GM19328 (cell line): ENCODE results near the gene LTO1.

Source experiments
- ATAC-seq: cut with Tn5 transposase; IDR thresholded peaks from one replicate; pipeline ENCODE4 v1.9.1; 2021; ENCODE audit warnings: mild to moderate bottlenecking, moderate library complexity; ENCODE audit not compliant: unreplicated experiment

LTO1 gene

DNA sequence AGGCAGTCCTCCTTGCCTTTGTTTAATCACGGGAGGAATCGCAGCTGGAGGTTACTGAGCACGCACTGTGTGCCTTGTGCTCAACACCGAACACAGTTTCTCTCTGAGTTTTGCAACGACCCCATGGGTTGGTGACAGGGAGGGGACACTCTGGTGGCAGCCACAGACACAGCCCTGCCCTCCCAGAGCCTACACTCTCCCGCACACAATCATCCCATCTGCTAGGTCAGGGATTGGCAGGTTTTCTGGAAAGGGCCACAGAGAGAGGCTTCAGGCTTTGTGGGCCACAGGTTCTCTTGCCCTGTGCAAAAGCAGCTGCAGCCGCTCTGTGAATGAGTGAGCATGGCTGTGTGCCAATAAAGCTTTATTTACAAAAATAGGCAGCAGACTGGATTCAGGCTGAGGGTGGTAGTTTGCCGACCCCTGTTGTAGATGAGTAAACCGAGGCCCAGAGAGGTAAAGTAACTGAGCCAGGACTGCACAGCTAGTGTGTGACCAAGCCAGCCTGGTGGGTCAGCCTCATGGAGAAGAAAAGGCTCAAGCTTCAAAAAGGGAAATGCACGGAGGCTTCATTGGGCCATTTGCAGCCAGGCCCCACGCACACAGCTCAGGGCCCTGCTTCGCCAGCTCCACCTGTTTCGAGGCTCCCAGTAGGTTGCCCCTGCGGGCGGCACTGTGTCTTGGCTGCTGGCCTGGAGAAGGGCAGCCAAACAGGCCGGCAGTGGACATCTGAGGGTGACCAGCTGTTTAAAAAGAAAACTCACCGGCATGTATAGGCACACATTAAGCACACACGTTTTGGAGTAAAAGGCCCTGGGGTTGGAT, 16.3 kb downstream of the LTO1 start:
- ATAC-seq = no peak

DNA sequence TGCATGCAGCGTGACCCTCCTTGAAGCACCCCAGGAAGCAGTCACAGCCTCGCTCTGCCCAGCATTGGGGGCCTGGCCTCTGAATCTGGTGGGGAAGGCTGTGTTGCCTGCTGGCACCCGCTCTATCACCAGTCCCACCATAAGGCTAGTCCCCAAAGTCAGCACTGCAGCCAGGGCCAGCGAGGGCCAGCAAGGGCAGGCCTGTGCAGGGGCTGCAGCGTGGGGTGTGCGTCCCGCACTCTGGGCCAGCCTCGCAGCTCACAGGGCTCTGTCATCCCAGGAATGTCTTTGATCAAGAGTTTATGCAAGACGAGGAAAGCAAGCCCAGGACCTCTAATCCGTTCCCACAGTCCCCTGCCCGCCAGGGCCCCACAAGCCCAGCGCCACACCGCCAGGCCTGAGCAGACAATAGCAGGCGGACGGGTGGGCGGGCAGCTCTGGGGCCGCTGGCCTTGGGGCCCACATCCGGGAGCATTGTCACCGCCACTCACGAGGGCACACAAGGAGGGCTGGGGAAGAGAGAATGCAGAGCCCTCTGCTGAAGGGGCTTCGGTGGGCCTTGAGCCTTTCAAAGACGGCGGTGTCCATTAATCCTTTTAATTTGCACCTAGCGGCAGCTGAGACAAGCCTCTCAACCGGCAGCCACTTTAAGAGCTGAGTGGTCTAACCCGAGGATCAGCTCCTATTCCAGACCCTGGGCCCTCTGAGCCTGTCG, 17.1 kb downstream of the LTO1 start:
- ATAC-seq = no peak

DNA sequence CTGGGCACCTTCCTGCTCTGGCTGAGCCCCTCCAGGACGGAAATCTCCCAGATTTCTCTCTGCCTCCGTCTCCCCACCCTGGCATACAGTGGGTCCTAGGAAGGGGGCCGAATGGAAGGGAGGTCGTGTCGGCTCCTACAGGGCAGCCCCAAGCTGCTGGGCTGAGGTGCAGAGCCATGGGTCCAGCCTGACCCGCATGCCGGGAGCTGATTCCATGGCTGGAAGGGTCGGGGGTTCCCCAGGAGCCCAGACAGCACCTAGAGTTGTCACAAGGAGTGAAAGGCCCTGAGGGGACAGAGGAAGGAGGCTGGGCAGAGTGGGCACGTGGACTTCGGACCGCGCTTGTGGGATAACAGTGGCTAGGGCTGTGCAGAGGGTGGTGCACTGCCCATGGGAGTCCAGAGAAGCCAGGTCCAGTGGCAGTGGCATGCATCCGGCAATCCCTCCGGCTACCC, 17.7 kb downstream of the LTO1 start:
- no peak for ATAC-seq

DNA sequence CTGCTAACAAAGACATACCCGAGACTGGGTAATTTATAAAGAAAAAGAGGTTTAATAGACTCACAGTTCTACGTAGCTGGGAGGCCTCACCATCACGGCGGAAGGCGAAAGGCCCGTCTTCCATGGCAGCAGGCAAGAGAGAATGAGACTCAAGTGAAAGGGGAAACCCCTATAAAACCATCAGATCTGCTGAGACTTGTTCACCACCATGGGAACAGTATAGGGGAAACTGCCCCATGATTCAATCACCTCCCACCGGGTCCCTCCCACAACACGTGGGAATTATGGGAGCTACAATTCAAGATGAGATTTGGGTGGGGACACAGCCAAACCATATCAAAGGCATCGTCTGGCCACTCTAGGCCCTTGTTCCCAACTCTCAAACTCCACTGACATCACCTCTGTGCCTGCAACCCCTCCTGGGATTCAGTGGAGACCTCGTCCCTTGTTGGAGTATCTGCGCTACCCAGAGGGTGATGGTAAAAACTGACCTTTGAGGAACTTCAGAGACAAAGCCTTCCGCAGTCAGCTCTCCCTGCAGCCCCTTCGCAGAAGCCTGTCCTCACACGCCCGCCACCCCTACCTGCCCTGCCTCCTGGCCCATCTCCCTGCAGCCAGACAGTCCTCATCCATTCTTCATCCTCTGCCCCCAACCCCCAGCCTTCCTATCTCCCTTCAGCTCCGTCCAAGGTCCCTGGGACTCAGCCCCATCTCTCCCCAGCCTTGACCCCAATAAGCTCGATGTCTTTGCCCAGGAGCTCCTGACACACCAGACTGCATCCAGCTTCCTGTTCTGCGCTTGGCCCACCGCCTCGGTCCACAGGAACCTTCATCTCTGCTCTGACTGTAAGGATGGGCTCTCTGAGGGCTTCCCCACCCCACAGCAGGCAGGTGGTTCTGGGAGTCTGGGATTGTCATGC, 18.4 kb downstream of the LTO1 start:
- no peak for ATAC-seq

DNA sequence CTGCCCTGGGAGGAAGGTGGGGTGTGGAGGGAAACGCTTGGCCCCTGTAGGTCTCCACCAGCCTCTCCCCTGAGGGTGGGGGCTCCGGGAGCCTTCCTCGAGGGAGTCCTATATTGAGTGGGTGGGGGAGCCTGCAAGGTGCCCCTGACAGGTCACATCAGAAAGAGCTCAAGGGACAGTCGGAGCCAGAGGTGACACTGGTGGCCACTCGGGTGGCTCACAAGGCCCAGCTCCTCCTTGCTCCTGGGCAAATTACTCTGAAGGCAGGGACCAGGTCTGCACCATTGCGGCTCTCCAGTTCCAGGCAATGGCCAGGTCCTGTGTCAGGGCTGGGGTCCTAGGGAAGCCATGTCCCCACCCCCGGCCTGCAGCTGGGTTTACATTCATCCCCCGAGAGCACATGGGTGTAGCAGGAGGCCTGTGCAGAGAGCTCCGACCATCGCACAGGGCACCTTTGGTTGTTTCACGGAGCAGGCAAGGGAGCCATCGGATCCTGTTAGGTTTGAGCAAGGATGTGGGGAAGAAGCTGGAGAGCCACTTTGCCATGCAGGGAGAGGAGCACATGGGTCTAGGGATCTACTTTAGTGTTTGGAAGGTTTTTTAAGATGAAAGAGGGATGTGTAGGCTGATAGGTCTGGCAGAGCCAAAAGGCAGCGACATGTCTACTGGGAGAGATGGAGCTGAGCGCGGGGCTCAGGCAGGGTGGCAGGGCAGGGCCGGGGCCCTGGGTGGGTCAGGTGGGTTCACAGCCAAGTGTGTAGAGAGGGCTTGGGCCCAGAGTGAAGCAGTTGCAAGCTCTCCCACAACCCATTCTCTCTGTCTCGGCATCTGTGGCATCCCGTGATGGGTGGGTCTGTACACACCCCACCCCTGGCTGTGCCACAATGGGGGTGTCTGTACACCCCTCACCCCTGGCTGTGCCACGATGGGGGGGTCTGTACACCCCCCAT, 19.4 kb downstream of the LTO1 start:
- no peak for ATAC-seq

DNA sequence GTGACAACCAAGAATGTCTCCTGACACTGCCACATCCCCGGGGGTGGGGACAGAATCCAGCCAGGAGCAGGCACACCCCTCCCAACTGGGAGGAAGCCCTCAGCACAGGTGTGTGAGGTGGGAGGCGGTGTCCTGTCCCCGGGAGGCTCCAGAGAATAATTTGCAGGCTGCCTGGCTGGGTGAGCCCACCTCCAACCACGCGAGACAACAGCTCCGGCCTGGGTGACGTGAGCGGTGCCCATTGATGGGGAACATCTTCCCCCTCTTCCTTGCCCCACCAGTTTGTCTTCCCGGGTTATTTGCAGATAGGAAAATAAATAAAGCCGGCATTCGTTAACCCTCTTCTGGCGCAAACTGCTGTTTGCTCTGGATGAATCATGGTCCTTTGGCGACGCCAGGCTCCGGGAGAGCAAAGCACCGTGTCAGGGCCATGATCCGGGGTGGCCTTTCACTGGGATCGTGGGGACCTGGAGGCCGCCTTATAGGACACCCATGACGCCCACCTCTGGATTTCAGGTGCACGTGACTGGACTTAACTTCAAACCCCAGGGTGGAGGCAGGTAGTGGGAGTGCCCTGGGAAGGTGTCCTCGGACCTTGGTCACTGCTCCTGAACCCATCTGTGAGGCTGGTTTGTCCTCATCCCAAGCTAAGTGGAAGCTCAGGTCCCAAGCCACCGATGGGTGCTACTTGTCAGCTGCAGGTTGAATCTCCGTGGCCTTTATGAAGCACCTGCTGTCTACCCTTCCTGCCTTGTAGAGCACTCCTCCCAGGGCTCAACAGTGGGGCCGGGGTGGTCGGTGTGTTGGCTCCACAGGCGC, 20.3 kb downstream of the LTO1 start:
- ATAC-seq = no peak

DNA sequence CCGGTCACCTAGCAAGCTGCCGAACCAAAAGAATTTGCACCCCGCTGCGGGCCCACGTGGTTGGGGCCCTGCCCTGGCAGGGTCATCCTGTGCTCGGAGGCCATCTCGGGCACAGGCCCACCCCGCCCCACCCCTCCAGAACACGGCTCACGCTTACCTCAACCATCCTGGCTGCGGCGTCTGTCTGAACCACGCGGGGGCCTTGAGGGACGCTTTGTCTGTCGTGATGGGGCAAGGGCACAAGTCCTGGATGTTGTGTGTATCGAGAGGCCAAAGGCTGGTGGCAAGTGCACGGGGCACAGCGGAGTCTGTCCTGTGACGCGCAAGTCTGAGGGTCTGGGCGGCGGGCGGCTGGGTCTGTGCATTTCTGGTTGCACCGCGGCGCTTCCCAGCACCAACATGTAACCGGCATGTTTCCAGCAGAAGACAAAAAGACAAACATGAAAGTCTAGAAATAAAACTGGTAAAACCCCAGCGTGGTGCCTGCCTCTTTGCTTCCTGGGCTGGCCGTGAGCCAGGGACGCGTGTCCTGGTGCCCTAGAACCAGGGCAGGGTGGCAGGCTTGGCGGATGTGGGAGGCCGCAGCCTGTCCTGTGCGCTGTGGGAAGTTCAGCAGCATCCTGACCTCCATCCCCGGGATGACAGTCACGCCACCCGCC, 21.0 kb downstream of the LTO1 start:
- no peak for ATAC-seq

DNA sequence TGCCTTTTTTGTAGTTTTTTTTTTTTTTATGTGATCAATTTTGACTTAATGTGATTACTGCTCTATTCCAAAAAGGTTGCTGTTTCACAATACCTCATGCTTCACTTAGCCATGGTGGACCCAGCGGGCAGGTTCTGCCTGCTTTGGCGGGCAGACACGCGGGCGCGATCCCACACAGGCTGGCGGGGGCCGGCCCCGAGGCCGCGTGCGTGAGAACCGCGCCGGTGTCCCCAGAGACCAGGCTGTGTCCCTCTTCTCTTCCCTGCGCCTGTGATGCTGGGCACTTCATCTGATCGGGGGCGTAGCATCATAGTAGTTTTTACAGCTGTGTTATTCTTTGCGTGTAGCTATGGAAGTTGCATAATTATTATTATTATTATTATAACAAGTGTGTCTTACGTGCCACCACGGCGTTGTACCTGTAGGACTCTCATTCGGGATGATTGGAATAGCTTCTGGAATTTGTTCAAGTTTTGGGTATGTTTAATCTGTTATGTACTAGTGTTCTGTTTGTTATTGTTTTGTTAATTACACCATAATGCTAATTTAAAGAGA, 21.7 kb downstream of the LTO1 start:
- ATAC-seq = no peak

DNA sequence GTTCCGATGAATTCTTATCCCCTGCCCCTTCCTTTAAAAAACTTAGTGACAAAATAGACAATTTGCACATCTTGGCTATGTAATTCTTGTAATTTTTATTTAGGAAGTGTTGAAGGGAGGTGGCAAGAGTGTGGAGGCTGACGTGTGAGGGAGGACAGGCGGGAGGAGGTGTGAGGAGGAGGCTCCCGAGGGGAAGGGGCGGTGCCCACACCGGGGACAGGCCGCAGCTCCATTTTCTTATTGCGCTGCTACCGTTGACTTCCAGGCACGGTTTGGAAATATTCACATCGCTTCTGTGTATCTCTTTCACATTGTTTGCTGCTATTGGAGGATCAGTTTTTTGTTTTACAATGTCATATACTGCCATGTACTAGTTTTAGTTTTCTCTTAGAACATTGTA, 22.2 kb downstream of the LTO1 start:
- no peak for ATAC-seq

DNA sequence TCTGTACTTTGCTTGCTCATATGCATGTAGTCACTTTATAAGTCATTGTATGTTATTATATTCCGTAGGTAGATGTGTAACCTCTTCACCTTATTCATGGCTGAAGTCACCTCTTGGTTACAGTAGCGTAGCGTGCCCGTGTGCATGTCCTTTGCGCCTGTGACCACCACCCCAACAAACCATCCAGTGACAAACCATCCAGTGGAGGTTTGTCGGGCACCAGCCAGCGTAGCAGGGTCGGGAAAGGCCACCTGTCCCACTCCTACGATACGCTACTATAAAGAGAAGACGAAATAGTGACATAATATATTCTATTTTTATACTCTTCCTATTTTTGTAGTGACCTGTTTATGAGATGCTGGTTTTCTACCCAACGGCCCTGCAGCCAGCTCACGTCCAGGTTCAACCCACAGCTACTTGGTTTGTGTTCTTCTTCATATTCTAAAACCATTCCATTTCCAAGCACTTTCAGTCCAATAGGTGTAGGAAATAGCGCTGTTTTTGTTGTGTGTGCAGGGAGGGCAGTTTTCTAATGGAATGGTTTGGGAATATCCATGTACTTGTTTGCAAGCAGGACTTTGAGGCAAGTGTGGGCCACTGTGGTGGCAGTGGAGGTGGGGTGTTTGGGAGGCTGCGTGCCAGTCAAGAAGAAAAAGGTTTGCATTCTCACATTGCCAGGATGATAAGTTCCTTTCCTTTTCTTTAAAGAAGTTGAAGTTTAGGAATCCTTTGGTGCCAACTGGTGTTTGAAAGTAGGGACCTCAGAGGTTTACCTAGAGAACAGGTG, 23.1 kb downstream of the LTO1 start:
- no peak for ATAC-seq

DNA sequence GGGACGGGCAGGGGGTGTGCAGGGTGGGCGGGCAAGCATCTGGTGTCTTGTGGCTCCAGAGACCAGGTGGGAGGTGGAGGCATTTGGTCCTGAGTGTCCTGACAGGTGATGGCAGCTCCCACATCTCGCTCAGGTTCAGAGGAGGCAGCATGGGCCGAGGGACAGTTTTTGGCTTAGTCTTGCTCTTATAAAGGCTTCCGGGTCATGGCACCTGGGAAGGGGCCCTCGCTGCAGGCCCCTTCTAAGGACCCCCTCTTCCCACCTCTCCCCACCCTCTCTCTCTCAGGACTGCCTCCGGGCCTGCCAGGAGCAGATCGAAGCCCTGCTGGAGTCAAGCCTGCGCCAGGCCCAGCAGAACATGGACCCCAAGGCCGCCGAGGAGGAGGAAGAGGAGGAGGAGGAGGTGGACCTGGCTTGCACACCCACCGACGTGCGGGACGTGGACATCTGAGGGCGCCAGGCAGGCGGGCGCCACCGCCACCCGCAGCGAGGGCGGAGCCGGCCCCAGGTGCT, 24.3 kb downstream of the LTO1 start:
- ATAC-seq = no peak

DNA sequence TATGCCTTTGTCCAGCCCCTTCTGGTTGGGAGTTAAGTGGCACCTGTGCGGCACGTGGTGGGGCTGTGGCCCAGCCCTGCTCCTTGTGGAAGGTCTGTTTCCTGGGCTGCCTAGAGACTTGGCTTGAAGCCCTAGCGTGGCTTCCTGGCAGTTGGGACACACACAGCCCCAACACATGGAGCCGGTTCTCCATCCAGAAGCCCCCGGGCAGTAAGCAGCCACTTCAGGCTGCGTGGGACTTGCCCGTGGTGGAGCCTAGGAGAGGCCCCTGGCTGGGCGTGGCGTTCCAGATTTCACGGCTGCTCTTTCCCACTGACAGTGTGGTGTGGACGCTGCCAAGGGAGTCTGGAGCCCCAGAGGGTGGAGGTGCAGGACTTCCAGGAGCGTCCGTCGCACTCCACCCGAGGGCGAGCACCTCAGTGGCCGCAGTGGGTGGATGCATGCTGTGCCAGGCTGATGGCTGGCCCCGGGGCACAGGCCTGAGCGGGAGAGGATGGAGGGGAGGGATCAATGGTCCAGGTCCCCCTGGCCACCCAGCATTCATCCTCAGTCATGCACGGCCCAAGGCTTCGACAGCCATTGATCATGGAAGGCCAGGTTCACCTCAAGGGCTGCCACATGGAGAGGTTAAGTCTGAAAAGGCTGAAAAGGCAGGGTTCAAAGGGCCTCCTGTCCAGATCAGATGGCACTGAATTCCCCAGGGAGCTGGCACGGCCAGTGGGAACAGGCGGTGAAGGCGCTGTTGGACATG, 24.9 kb downstream of the LTO1 start:
- ATAC-seq = no peak

DNA sequence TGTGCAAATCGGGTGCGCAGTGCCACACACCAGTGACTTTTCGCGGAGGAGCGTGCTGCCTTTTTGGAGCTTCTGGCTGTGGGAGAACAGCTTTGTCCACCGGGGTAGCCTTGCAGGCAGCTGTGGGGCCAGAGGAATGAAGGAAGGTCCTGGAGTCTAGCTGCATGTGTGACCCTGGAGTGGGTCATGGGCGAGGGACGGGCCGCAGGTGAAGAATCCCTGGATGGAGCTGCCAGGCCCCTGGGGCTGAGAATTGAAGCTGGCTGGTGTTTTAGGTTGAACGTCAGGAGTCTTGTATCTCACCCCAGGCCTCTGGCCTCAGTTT, 25.6 kb downstream of the LTO1 start:
- ATAC-seq = no peak

DNA sequence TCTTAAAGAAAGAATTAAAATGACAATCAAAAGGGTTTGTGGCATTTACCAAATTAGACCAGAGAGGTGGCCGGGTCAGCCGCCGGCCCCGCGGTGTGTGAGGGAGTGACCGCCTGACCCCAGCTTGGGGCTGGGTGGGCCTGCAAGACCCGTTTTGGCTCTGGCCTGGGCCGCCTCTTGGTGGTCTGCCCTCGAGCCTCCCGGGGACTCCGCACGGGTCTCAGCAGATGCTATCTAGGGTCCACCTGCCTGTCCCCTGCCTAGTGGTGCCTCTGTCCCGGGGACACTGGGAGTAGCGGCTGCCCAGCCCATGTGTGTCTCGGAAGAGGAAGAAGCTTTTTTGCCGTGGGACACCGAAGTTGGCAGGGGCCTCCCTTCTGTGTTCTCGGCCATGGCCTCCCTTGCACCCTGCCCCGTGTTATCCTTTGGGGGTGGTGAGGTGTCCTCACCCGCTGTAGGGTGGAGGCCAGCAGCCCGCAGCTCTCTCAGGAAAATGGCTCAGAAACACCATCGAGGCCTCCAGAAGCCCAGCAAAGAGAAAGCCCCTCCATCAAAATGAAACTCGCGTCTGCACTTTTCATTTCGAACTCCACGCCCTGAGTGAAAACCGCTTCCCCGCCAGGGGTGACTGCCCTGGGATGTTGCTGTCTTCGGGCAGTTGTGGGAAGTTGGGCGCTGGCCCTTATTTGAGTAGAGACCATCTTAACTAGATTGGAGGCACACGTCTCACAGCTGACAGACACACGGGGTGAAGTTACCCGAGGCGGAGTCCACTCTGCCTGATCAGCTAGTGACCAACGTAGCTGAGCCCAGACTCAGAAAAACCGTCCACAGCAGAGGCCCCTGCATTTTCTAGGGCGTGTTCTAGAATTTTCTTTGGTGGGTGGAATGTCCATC, 26.2 kb downstream of the LTO1 start:
- ATAC-seq = no peak

DNA sequence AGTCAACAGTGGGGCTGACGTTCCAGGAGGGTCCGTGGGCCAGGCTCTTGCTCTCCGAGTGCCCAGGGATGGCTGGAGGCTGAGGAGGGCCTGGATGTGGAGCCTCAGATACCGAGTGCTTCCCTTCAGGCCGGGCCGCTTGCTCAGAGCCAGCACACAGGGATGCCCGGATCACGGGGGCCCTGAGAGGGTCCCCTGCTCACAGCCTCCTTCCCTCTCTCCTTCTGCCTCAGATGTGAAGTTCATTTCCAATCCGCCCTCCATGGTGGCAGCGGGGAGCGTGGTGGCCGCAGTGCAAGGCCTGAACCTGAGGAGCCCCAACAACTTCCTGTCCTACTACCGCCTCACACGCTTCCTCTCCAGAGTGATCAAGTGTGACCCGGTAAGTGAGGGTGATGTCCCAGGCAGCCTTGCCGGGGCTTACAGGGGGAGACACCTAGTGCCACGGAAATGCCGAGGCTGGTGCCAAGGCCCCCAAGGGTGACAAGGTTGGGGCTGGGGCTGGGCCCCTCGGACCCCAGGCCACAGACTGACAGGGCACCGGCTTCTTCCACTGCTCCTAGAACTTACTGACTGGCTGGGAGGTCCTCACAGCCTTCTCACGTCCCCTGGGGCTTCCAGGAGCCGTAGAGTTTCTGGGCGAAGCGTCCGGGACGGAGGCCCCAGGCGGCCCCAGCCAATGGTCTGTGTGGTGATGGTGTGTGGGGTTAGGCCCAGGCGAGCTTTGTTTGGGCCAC, 27.2 kb downstream of the LTO1 start:
- no peak for ATAC-seq
